Measurements from ENCODE around the gene CAMK2A. TPM values are rescaled to one million over a fixed set of nuclear protein-coding genes. Genes with fewer than 3 reads are reported as not detected.
A peak's percentile ranks its signal among the peaks of the same experiment; 100 is the strongest.

The CAMK2A gene
- total and polyA plus RNA-seq, 2 of the 4 experiments (the other 2 are of a cell fraction) = 0.18 to 0.19 TPM

- Histone ChIP-seq H2AFZ (replicated peaks; ENCODE audit: low read length, poor library complexity) (no peak overlapping the region), H2BK20ac (ENCODE audit: low read depth, low read length) (peak overlapping the region; percentile 12; the same call in 1 of the 2 replicates), H3K4me3 (ENCODE audit: insufficient read depth, low read depth, low read length) (no peak overlapping the region), H3K4ac (ENCODE audit: low read depth, low read length) (peak overlapping the region; percentile 8; the same call in 1 of the 2 replicates), H3K27me3 (ENCODE audit: control insufficient read depth, insufficient read depth, low read length) (peaks cover 15% of the 10 kb centered on the region), H2AK9ac (replicated peaks; ENCODE audit: low read depth, low read length, poor library complexity) (no peak overlapping the region), H2BK15ac (ENCODE audit: low read depth, low read length) (no peak overlapping the region), H3K79me1 (ENCODE audit: low read depth in 1 of 2, low read length in 2 of 2) (no peaks in the 10 kb centered on the region), H4K8ac (ENCODE audit: low read depth in 2 of 2, low read length in 2 of 2) (no peak overlapping the region), H3K56ac (ENCODE audit: extremely low read depth, insufficient read depth, low read length) (no peak overlapping the region), H4K91ac (ENCODE audit: insufficient read depth, low read depth, low read length) (no peak overlapping the region), H3K18ac (ENCODE audit: low read depth, low read length) (no peak overlapping the region), H3K9me1 (ENCODE audit: insufficient read depth, low read length) (peaks cover 15% of the 10 kb centered on the region; the same call in 1 of the 2 replicates), H2BK120ac (ENCODE audit: low read depth, low read length) (peak overlapping the region; percentile 11), H4K20me1 (ENCODE audit: insufficient read depth, low read length) (no peaks in the 10 kb centered on the region; the same call in 1 of the 2 replicates), H3K4me2 (ENCODE audit: low read depth, low read length) (no peak overlapping the region), H3K14ac (replicated peaks; ENCODE audit: low read depth, low read length) (no peak overlapping the region), H3K36me3 (ENCODE audit: control insufficient read depth, insufficient read depth, low read length) (no peaks in the 10 kb centered on the region), H3K9me3 (ENCODE audit: control insufficient read depth, insufficient read depth, low read length) (no peaks in the 10 kb centered on the region), H3K9ac (ENCODE audit: low read depth, low read length) (no peak overlapping the region), H3K23ac (ENCODE audit: low read depth, low read length) (no peak overlapping the region), H3K4me1 (ENCODE audit: control insufficient read depth, insufficient read depth, low read length) (peaks cover 6% of the 10 kb centered on the region), H2AK5ac (ENCODE audit: low read depth, low read length) (peak overlapping the region; percentile 20; the same call in 1 of the 2 replicates), H2BK5ac (ENCODE audit: low read depth, low read length, poor library complexity, severe bottlenecking) (no peak overlapping the region), H4K5ac (ENCODE audit: low read depth, low read length) (no peak overlapping the region), H3K27ac (ENCODE audit: insufficient read depth, low read length) (no peak overlapping the region)
- ChIA-PET POLR2A (ENCODE audit: unreplicated experiment) (no interaction called here), CTCF (interaction anchor here (1.8 kb wide), 1 partner anchor 29 kb away, joined by 5 read pairs; no protein-coding TSS in a partner anchor)
- DNase-seq = no peak
- dilution Hi-C loops (cut with HindIII; ENCODE audit: low sequenced_read_pairs, unreplicated experiment) (no loop called here), in situ Hi-C loops (cut with MboI; ENCODE audit: low sequenced_read_pairs) (no loop called here), intact Hi-C loops (cut with micrococcal nuclease) (no loop called here)
- TF ChIP-seq MXI1 (IDR thresholded peaks at IDR 0.05; ENCODE audit: borderline replicate concordance, low read depth, low read length) (no peak), RCOR1 (IDR thresholded peaks at IDR 0.05; ENCODE audit: insufficient replicate concordance, low read length) (no peak), BHLHE40 (IDR thresholded peaks at IDR 0.05; ENCODE audit: low read depth, low read length) (no peak), CHD1 (IDR thresholded peaks at IDR 0.05; ENCODE audit: low read depth, low read length) (no peak), RFX5 (IDR thresholded peaks at IDR 0.05; ENCODE audit: low read depth, low read length) (no peak), NFE2L2 (IDR thresholded peaks at IDR 0.05; ENCODE audit: low read depth, low read length) (no peak), RAD21 (IDR thresholded peaks at IDR 0.05; ENCODE audit: low read length) (no peak), FOS (IDR thresholded peaks at IDR 0.05; ENCODE audit: low read depth, low read length) (no peak), MAZ (IDR thresholded peaks at IDR 0.05; ENCODE audit: borderline replicate concordance, low read depth, low read length) (no peak), SMC3 (IDR thresholded peaks at IDR 0.05; ENCODE audit: low read depth, low read length) (no peak), POLR2A (IDR thresholded peaks at IDR 0.05; ENCODE audit: low read depth, low read length) (no peak)
- TF ChIP-seq, protein P1, sequence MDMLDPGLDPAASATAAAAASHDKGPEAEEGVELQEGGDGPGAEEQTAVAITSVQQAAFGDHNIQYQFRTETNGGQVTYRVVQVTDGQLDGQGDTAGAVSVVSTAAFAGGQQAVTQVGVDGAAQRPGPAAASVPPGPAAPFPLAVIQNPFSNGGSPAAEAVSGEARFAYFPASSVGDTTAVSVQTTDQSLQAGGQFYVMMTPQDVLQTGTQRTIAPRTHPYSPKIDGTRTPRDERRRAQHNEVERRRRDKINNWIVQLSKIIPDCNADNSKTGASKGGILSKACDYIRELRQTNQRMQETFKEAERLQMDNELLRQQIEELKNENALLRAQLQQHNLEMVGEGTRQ (IDR thresholded peaks at IDR 0.05; ENCODE audit: low read depth, low read length) = no peak
- TF ChIP-seq, protein P2, sequence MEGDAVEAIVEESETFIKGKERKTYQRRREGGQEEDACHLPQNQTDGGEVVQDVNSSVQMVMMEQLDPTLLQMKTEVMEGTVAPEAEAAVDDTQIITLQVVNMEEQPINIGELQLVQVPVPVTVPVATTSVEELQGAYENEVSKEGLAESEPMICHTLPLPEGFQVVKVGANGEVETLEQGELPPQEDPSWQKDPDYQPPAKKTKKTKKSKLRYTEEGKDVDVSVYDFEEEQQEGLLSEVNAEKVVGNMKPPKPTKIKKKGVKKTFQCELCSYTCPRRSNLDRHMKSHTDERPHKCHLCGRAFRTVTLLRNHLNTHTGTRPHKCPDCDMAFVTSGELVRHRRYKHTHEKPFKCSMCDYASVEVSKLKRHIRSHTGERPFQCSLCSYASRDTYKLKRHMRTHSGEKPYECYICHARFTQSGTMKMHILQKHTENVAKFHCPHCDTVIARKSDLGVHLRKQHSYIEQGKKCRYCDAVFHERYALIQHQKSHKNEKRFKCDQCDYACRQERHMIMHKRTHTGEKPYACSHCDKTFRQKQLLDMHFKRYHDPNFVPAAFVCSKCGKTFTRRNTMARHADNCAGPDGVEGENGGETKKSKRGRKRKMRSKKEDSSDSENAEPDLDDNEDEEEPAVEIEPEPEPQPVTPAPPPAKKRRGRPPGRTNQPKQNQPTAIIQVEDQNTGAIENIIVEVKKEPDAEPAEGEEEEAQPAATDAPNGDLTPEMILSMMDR (conservative IDR thresholded peaks at IDR 0.05; ENCODE audit: low read depth, low read length) = no peak
- TF ChIP-seq, protein P3, sequence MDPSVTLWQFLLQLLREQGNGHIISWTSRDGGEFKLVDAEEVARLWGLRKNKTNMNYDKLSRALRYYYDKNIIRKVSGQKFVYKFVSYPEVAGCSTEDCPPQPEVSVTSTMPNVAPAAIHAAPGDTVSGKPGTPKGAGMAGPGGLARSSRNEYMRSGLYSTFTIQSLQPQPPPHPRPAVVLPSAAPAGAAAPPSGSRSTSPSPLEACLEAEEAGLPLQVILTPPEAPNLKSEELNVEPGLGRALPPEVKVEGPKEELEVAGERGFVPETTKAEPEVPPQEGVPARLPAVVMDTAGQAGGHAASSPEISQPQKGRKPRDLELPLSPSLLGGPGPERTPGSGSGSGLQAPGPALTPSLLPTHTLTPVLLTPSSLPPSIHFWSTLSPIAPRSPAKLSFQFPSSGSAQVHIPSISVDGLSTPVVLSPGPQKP (IDR thresholded peaks at IDR 0.05; ENCODE audit: borderline replicate concordance, low read depth, low read length) = no peak
- no CpG with 5 or more reads among the region's 4 CpGs for WGBS, 2 experiments (ENCODE audit: extremely low coverage in 2 of 2, insufficient read length in 1 of 2)
- no peak for ATAC-seq (ENCODE audit: low read depth)
- BruUV-seq (replicated peaks) = no TSS peak
These were observed 111.9 kb downstream of the CAMK2A start for GRCh38 chr5:150177721-150178120.

All from IMR-90 (cell line).